SH-SY5Y (cell line): ENCODE data around the gene APBA1.

Experiments used
- GATA2 ChIP-seq: IDR thresholded peaks from 2 replicates; pipeline ENCODE4 v1.6.1; 2011; ENCODE audit warnings: mild to moderate bottlenecking, low read depth, low read length
- GATA3 ChIP-seq: IDR thresholded peaks from 2 replicates; pipeline ENCODE4 v1.6.1; 2011; ENCODE audit warnings: low read depth, mild to moderate bottlenecking, low read length, moderate library complexity

APBA1 gene

DNA sequence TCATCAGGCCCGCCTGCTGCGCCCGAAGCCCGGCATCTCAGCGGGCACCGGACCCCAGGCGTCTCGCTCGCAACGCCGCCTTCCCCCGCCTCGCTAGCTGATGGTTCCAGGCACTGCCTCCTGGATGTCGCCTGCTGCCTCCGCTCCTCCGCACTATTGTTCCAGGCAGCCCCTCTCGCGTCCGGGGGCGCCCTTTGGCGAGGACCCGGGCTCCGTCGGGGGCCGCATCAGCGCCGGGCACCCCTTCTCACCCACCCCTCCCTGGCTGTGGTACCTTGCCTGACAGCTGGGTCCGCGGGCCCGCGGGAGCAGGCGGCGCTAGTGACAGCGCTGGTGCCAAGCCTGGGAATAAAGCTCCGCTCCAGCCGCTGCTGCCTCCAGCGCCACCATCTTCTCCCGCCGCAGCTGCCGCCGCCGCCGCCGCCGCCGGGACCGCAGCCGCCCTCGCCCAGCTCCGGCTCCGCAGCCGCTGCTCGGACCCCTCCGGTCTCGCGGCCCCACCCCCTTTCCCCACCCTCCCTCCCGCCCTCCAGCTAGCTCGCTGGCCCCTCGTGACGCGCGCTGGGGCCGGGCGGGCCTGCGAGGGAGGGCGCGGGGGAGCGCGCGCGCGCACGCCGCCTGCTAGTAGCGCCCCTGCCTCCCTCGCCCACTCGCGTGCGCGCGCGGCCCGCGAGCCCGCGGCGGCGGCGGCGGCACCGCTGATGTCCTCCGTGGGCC is at the start of gene APBA1:
Gene APBA1, minus strand, starts transcription at position 493 of the 717 bp plus-strand sequence.
- TF ChIP-seq GATA2 (no peak), GATA3 (no peak)

GRCh38 chr9:69719983-69720382 is 47.8 kb upstream of the APBA1 start:
- no peak for TF ChIP-seq GATA3
- no peak for TF ChIP-seq GATA2

DNA sequence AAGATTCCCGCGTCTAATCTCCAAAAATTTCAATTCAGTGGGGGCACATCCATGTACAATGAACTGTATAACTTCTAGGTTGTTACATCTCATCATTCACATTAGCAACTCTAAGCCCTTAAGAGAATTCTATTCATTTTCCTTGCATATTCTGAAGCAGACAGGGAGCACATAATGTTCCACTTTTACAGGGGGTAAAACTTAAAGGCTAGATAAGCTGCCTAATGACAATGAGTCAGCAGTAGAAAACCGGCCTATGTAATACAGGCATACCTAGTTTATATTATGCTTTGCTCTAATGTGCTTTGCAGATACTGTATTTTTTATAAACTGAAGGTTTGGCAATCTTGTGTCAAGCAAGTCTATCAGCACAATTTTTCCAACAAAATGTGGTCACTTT is 47.2 kb upstream of the APBA1 start:
- no peak for TF ChIP-seq GATA3
- no peak for TF ChIP-seq GATA2

GRCh38 chr9:69718218-69718617 is 46.0 kb upstream of the APBA1 start:
- no peak for TF ChIP-seq GATA3
- TF ChIP-seq GATA2, result no peak

DNA sequence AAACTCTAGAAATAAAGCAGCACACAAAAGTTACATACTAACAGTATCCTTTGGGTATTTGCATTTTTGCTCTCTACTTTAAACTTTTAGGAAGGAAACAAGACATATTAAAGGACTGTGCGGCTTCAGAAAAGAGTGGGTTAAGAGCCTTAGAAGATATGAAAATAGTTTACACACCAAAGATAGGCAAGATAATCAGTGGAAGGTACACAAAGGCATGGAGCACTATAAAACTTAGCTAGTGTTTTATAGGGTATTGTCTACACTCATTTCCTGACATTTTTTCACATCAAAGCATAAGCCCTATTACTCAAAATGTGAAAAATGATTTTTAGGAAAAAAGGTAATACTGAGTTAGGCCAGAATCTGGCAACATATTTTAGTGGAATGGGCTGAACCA is 43.7 kb upstream of the APBA1 start:
- TF ChIP-seq GATA2 (no peak), GATA3 (no peak)

- TF ChIP-seq GATA2, result no peak
- TF ChIP-seq GATA3, result no peak
Observed at GRCh38 chr9:69715096-69715495, 42.9 kb upstream of the APBA1 start.

DNA sequence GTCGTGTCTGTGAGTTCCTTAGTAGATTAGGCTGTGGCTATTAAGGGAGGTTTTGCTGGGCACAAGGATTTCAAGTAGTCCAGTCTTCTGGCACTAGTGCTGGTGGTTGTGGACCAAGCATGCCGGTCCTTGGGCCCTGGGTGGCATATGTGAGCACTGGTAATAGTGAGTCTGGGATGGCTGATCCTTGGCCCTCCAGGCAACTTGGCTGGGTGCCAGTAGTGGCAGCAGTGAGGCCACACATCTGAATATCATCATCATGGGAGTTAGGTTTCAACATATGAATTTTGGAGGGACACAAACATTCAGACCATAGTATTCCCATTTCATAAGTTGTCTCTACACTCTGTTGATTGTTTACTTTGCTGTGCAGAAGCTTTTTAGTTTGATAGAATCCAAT is 25.3 kb upstream of the APBA1 start:
- TF ChIP-seq GATA3 (no peak), GATA2 (no peak)

DNA sequence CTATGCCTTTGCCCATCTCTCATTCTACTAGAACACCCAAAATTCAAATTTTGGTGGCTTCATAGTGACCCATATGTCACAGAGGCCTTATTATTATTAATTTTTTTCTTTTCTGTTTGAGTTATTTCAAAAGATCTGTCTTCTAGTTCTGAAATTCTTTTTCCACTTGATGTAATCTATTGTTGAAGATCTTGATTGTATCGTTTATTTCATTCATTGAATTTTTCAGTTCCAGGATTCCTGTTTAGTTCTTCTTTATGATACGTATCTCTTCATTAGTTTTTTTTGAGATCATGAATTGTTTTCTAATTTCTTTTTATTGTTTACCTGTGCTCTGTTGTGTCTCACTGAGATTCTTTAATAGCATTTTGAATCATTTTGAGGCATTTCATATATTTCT is 24.6 kb upstream of the APBA1 start:
- TF ChIP-seq GATA2 (no peak), GATA3 (no peak)

- TF ChIP-seq GATA3 (no peak), GATA2 (no peak)
Observed at GRCh38 chr9:69689991-69690538, 17.9 kb upstream of the APBA1 start.

GRCh38 chr9:69683927-69684326 is 11.8 kb upstream of the APBA1 start:
- TF ChIP-seq GATA2 (no peak), GATA3 (no peak)

- TF ChIP-seq GATA2 (no peak), GATA3 (no peak)
Observed at GRCh38 chr9:69678843-69679538, 6.8 kb upstream of the APBA1 start.

DNA sequence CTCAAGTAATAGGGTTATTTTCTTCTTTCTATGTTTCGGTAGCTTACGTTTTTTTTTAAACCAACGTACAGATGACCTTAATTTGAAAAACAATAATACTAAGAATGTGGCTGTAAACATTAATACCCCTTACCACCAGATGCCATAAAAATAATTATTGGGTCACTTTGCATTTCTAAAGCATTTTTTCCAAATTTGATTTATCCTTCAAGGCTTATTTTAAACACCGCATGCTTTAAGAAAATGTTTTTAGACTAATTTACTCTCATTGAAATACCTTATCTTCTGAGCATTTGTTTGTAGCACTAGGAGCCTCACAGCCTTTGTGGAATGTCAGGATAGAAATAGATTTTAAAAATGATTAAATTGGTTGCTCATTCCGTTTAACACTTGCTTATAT is 5.8 kb upstream of the APBA1 start:
- TF ChIP-seq GATA3 (no peak), GATA2 (no peak)

- no peak for TF ChIP-seq GATA3
- TF ChIP-seq GATA2, result no peak
Observed at GRCh38 chr9:69675563-69675962, 3.4 kb upstream of the APBA1 start.

- no peak for TF ChIP-seq GATA3
- TF ChIP-seq GATA2, result no peak
Observed at GRCh38 chr9:69674716-69675438, 2.7 kb upstream of the APBA1 start.
